ENCODE results near the gene ACOT8. TPM values are rescaled to one million over a fixed set of nuclear protein-coding genes. Genes with fewer than 3 reads are reported as not detected.

The ACOT8 gene
- total and polyA plus RNA-seq, 2 of the 8 experiments (the other 6 are each of a cell fraction or from before 2014, with no cell fraction given): 37.6 to 88.8 TPM

GRCh38 chr20:45898285-45898684 is 41.1 kb upstream of the ACOT8 start:
- Histone ChIP-seq H3K36me3 (ENCODE audit: control insufficient read depth in 2 of 4, insufficient read depth in 4 of 4, low read length in 3 of 4) (peaks cover 15 to 51% (median 46%) of the 10 kb centered on the region in 4 experiments), H2AFZ (ENCODE audit: low read length) (no peak overlapping the region), H4K91ac (replicated peaks; ENCODE audit: insufficient read length, low read length) (no peak overlapping the region), H2BK20ac (ENCODE audit: low read length) (no peak overlapping the region), H2AK5ac (ENCODE audit: low read depth, low read length) (no peak overlapping the region), H3K18ac (ENCODE audit: extremely low read depth, low read length) (no peak overlapping the region), H3K23ac (ENCODE audit: insufficient read length) (no peak overlapping the region), H4K20me1 (replicated peaks in 1 of 2; ENCODE audit: control insufficient read depth in 1 of 2, insufficient read depth in 2 of 2, low read length in 2 of 2) (peaks cover 0 to 12% of the 10 kb centered on the region in 2 experiments), H3K9me3 (ENCODE audit: insufficient read depth in 2 of 2, low read depth in 1 of 2, low read length in 1 of 2) (no peaks in the 10 kb centered on the region), H3K79me2 (ENCODE audit: control insufficient read depth in 1 of 2, insufficient read depth in 2 of 2, low read length in 2 of 2) (no peaks in the 10 kb centered on the region), H3K4ac (replicated peaks; ENCODE audit: insufficient read length, low read depth, low read length) (no peak overlapping the region), H3K14ac (ENCODE audit: insufficient read length) (no peak overlapping the region), H2BK120ac (replicated peaks; ENCODE audit: low read depth, low read length) (no peak overlapping the region), H3K79me1 (ENCODE audit: low read depth, low read length) (no peaks in the 10 kb centered on the region), H3K56ac (replicated peaks; ENCODE audit: insufficient read length, low read depth, low read length) (no peak overlapping the region), H3K23me2 (ENCODE audit: low read depth, low read length) (no peaks in the 10 kb centered on the region), H2BK15ac (ENCODE audit: low read length) (no peak overlapping the region), H4K5ac (ENCODE audit: insufficient read length, low read depth, low read length) (no peak overlapping the region), H3K4me2 (ENCODE audit: insufficient read depth in 1 of 2, low read depth in 2 of 2, low read length in 2 of 2) (no peak overlapping the region), H3K27me3 (replicated peaks in 1 of 4; ENCODE audit: control insufficient read depth in 3 of 4, extremely low read depth in 1 of 4, insufficient read depth in 3 of 4, low read length in 3 of 4) (no peaks in the 10 kb centered on the region), H3K4me1 (replicated peaks in 1 of 4; ENCODE audit: control insufficient read depth in 3 of 4, insufficient read depth in 4 of 4, low read length in 3 of 4) (no peaks in the 10 kb centered on the region), H3K9ac (replicated peaks in 1 of 4; ENCODE audit: extremely low read depth in 1 of 4, low read depth in 3 of 4, low read length in 3 of 4) (no peak overlapping the region), H3K27ac (ENCODE audit: low read depth, low read length) (no peak overlapping the region), H2BK12ac (ENCODE audit: low read depth, low read length) (no peak overlapping the region), H3K4me3 (ENCODE audit: extremely low read depth in 1 of 4, insufficient read depth in 2 of 4, low read depth in 3 of 4, low read length in 4 of 4) (no peak overlapping the region), H4K8ac (ENCODE audit: extremely low read depth, insufficient read depth, low read length) (no peak overlapping the region), H2BK5ac (ENCODE audit: low read depth, low read length) (no peak overlapping the region)
- FAIRE-seq: no peak
- ChIA-PET POLR2A (ENCODE audit: partially characterized antibody) (interaction anchor here (0.8 to 11.2 kb wide), 10 partner anchors 7 to 74 kb away, joined by 3 to 172 read pairs (median 8); partner anchors contain the start of genes CTSA, NEURL2, PCIF1 and PLTP), CTCF (ENCODE audit: partially characterized antibody) (interaction anchor here (1.1 to 1.8 kb wide), 3 partner anchors 8 to 74 kb away, joined by 3 read pairs; partner anchors contain the start of gene ZSWIM1)
- 93% methylated on average over 12 of the region's 12 CpGs; no CpG with 5 or more reads in 1 of the 2 experiments for WGBS, 2 experiments (ENCODE audit: extremely low coverage in 1 of 2, insufficient coverage in 1 of 2, insufficient read length in 1 of 2, insufficient replicate concordance in 2 of 2, low coverage in 1 of 2, low lambda C conversion rate in 2 of 2, missing lambda C conversion rate in 1 of 2)
- no peak for DNase-seq (ENCODE audit: low read depth in 1 of 2, low spot score in 2 of 2)
- TF ChIP-seq POLR2AphosphoS5 (IDR thresholded peaks at IDR 0.05; ENCODE audit: low read depth, low read length) (no peak), EZH2 (IDR thresholded peaks at IDR 0.05; ENCODE audit: low read depth, low read length, severe bottlenecking) (no peak), YY1 (IDR thresholded peaks at IDR 0.05; ENCODE audit: low read depth, low read length) (no peak), CREB1 (IDR thresholded peaks at IDR 0.05) (no peak), ASH2L (IDR thresholded peaks at IDR 0.05; ENCODE audit: low read length) (no peak), KDM1A (IDR thresholded peaks at IDR 0.05; ENCODE audit: borderline replicate concordance, low read length) (no peak)

All from H1 (cell line).